DOHH2 (cell line): ENCODE results near the gene FGF22.

Source experiments
- H3F3A ChIP-seq: fragments of 200-600 bp; sonication (generic), shearing (Covaris generic); 2 replicates; pipeline ENCODE4 v1.6.0; 2016; ENCODE audit warnings: antibody characterized with exemption, mild to moderate bottlenecking; ENCODE audit not compliant: control insufficient read depth, insufficient read depth
- H3K27ac ChIP-seq: fragments of 200-600 bp; sonication (generic); 2 replicates; pipeline ENCODE4 v1.5.1; 2014; ENCODE audit warnings: low read depth, mild to moderate bottlenecking, low read length, moderate library complexity
- H3K27me3 ChIP-seq: fragments of 200-600 bp; sonication (generic); 2 replicates; pipeline ENCODE4 v1.6.1; 2014; ENCODE audit warnings: mild to moderate bottlenecking, low read length, mixed read lengths; ENCODE audit not compliant: control insufficient read depth
- H3K36me3 ChIP-seq: fragments of 200-600 bp; sonication (generic); 2 replicates; pipeline ENCODE4 v1.6.1; 2014; ENCODE audit warnings: mild to moderate bottlenecking, low read length, moderate library complexity, mixed read lengths; ENCODE audit not compliant: control insufficient read depth
- H3K4me1 ChIP-seq: fragments of 200-600 bp; sonication (generic); 2 replicates; pipeline ENCODE4 v1.6.1; 2014; ENCODE audit warnings: mild to moderate bottlenecking, low read length, mixed read lengths; ENCODE audit not compliant: control insufficient read depth
- H3K4me2 ChIP-seq: fragments of 200-600 bp; sonication (generic); 2 replicates; pipeline ENCODE4 v1.6.0; 2014; ENCODE audit warnings: mild to moderate bottlenecking, low read length, moderate library complexity
- H3K4me3 ChIP-seq: fragments of 200-600 bp; sonication (generic); 2 replicates; pipeline ENCODE4 v1.5.1; 2014; ENCODE audit warnings: mild to moderate bottlenecking, low read length, mixed read lengths
- H3K79me2 ChIP-seq: fragments of 200-600 bp; sonication (generic); 2 replicates; pipeline ENCODE4 v1.6.1; 2014; ENCODE audit warnings: mild to moderate bottlenecking, low read length, mixed read lengths; ENCODE audit not compliant: control insufficient read depth
- H3K9me2 ChIP-seq: fragments of 200-600 bp; sonication (generic); replicated peaks from 2 replicates; pipeline ENCODE4 v1.6.1; 2014; ENCODE audit warnings: mild to moderate bottlenecking, low read length, mixed read lengths; ENCODE audit not compliant: control insufficient read depth
- H3K9me3 ChIP-seq: fragments of 200-600 bp; sonication (generic); 2 replicates; pipeline ENCODE4 v1.6.1; 2014; ENCODE audit warnings: antibody characterized with exemption, low read length, mixed read lengths; ENCODE audit not compliant: control insufficient read depth, insufficient read depth
- H4K20me1 ChIP-seq: fragments of 200-600 bp; sonication (generic); 2 replicates; pipeline ENCODE4 v1.6.0; 2014; ENCODE audit warnings: low read depth, mild to moderate bottlenecking, antibody characterized with exemption, low read length, moderate library complexity; ENCODE audit not compliant: control insufficient read depth, insufficient read depth
- CTCF ChIP-seq: fragments of 200-600 bp; sonication (generic); IDR thresholded peaks from one replicate; pipeline ENCODE4 v1.5.1; 2014; ENCODE audit warnings: antibody characterized with exemption, mild to moderate bottlenecking, low read depth, low read length; ENCODE audit not compliant: poor library complexity, severe bottlenecking
- EZH2phosphoT487 ChIP-seq: fragments of 200-600 bp; sonication (generic); IDR thresholded peaks from 2 replicates; pipeline ENCODE4 v1.6.1; 2017; ENCODE audit warnings: borderline replicate concordance, mild to moderate bottlenecking, antibody characterized with exemption, low read length, moderate library complexity, mixed read lengths

Gene FGF22

GRCh38 chr19:593505-593904 is 46.2 kb upstream of the FGF22 start:
- no peak for TF ChIP-seq CTCF
- TF ChIP-seq EZH2phosphoT487: no peak
- peaks cover 6% of the 10 kb centered on the region for H3K4me1 ChIP-seq
- no peaks in the 10 kb centered on the region for H3K79me2 ChIP-seq
- no peaks in the 10 kb centered on the region for H3K9me3 ChIP-seq
- H3K36me3 ChIP-seq: no peaks in the 10 kb centered on the region
- peaks cover 13% of the 10 kb centered on the region for H3K27me3 ChIP-seq
- no peak overlapping the region for H3K4me3 ChIP-seq
- no peak overlapping the region for H3K27ac ChIP-seq
- H3K9me2 ChIP-seq: no peaks in the 10 kb centered on the region
- no peaks in the 10 kb centered on the region for H3F3A ChIP-seq
- H3K4me2 ChIP-seq: no peak overlapping the region
- 0 out of 2 replicates have a peak, but pooled peaks cover 3% of the 10 kb centered on the region for H4K20me1 ChIP-seq

GRCh38 chr19:594265-594870 is 45.3 kb upstream of the FGF22 start:
- Histone ChIP-seq H3K9me3 (no peaks in the 10 kb centered on the region), H3K4me2 (no peak overlapping the region), H3K79me2 (no peaks in the 10 kb centered on the region), H3K4me3 (no peak overlapping the region), H4K20me1 (0 out of 2 replicates have a peak, but pooled peaks cover 3% of the 10 kb centered on the region), H3K27me3 (peaks cover 4% of the 10 kb centered on the region), H3K27ac (no peak overlapping the region), H3K36me3 (no peaks in the 10 kb centered on the region), H3K4me1 (no peaks in the 10 kb centered on the region), H3K9me2 (no peaks in the 10 kb centered on the region), H3F3A (no peaks in the 10 kb centered on the region)
- TF ChIP-seq CTCF: no peak
- TF ChIP-seq EZH2phosphoT487: no peak

- H3K4me1 ChIP-seq: no peaks in the 10 kb centered on the region
- H3K4me3 ChIP-seq: no peak overlapping the region
- no peaks in the 10 kb centered on the region for H3K36me3 ChIP-seq
- TF ChIP-seq CTCF (no peak), EZH2phosphoT487 (no peak)
- no peak overlapping the region for H3K27ac ChIP-seq
- H3F3A ChIP-seq: no peaks in the 10 kb centered on the region
- H4K20me1 ChIP-seq: 0 out of 2 replicates have a peak, but pooled peaks cover 3% of the 10 kb centered on the region
- peaks cover 4% of the 10 kb centered on the region for H3K27me3 ChIP-seq
- no peaks in the 10 kb centered on the region for H3K9me2 ChIP-seq
- H3K4me2 ChIP-seq: no peak overlapping the region
- H3K79me2 ChIP-seq: no peaks in the 10 kb centered on the region
- H3K9me3 ChIP-seq: no peaks in the 10 kb centered on the region
Observed at GRCh38 chr19:595326-596262, 44.1 kb upstream of the FGF22 start.
